GM13976 (cell line): ENCODE data around the gene NDUFS8.

ENCODE experiments used
- DNase-seq: peaks from one replicate; pipeline ENCODE4 v3.0.0; 2012; ENCODE audit warnings: low spot score
- in situ Hi-C: fragments of 300-500 bp; cut with MboI; formaldehyde crosslinking; loops from one replicate; pipeline ENCODE4 v1.12.0; 2022; ENCODE audit warnings: low sequenced_read_pairs, mixed read lengths, inconsistent platforms; ENCODE audit not compliant: unreplicated experiment
- TF ChIP-seq, protein P1 (sequence below): IDR thresholded peaks from 2 replicates; pipeline ENCODE4 v1.5.1; 2012; ENCODE audit warnings: borderline replicate concordance, mild to moderate bottlenecking; ENCODE audit not compliant: insufficient read depth; ENCODE audit errors: extremely low read depth, missing control alignments, control extremely low read depth

Gene NDUFS8

GRCh38 chr11:67996051-67996450 lies 34.4 kb upstream of the NDUFS8 start:
- TF ChIP-seq, protein P1, sequence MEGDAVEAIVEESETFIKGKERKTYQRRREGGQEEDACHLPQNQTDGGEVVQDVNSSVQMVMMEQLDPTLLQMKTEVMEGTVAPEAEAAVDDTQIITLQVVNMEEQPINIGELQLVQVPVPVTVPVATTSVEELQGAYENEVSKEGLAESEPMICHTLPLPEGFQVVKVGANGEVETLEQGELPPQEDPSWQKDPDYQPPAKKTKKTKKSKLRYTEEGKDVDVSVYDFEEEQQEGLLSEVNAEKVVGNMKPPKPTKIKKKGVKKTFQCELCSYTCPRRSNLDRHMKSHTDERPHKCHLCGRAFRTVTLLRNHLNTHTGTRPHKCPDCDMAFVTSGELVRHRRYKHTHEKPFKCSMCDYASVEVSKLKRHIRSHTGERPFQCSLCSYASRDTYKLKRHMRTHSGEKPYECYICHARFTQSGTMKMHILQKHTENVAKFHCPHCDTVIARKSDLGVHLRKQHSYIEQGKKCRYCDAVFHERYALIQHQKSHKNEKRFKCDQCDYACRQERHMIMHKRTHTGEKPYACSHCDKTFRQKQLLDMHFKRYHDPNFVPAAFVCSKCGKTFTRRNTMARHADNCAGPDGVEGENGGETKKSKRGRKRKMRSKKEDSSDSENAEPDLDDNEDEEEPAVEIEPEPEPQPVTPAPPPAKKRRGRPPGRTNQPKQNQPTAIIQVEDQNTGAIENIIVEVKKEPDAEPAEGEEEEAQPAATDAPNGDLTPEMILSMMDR, result no peak
- peak; percentile 8 for DNase-seq
- in situ Hi-C loops, result no loop called here

- TF ChIP-seq, protein P1, result no peak
- in situ Hi-C loops, result no loop called here
- DNase-seq, result no peak
Measured at GRCh38 chr11:67996622-67997474, 33.6 kb upstream of the NDUFS8 start.

- no peak for DNase-seq
- in situ Hi-C loops, result no loop called here
- TF ChIP-seq, protein P1, result no peak
Measured at GRCh38 chr11:67997475-67997921, 33.0 kb upstream of the NDUFS8 start.

DNA sequence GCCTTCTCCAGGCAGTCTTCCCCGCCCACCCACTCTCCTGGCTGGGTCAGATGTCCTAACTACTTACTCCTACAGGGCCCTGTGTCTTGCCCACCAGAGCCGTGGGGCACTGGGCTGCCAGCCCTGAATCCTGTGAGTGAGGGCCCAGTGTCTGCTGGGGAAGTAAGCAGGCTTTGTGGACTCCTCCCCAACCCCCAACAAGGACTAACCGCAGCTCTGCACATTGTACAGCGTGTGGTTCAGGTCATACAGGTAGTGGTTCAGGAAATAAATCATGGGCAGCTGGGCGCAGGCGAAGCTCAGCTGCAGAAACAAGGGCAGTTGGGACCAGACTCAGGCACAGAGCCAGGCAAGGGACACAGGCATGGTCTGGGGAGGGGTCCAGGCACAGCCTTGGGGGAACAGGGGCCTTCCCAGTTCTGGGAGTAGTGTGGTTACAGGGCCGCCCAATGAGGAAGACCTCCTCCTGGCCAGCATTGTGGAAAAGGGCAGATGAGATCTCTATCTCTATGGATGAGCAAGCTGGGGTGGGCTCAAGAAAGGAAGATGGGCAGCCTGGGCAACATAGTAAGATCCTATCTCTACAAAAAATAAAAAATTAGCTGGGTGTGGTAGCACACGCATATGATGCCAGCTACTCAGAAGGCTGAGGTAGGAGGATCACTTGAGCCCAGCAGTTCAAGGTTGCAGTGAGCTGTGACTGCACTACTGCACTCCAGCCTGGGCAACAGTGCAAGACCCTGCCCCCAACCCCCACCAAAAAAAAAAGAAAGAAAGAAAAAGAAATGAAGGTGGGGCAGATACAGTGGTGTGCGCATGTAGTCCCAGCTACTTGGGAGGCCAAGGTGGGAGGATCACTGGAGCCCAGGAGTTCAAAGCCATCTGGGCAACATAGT lies 32.1 kb upstream of the NDUFS8 start:
- no peak for DNase-seq
- TF ChIP-seq, protein P1, result no peak
- in situ Hi-C loops, result no loop called here

GRCh38 chr11:67999201-67999629 lies 31.3 kb upstream of the NDUFS8 start:
- TF ChIP-seq, protein P1, result no peak
- DNase-seq, result no peak
- in situ Hi-C loops, result no loop called here

GRCh38 chr11:67999704-68000103 lies 30.8 kb upstream of the NDUFS8 start:
- TF ChIP-seq, protein P1, result no peak
- in situ Hi-C loops, result no loop called here

More at GRCh38 chr11:67999704-68000103, 30.8 kb upstream of the NDUFS8 start:
- DNase-seq, result no peak
